LNCaP clone FGC (cell line): Measurements from ENCODE around the gene VIM.

Source experiments
- DNase-seq: peaks from one replicate; pipeline ENCODE4 v3.0.0-alpha.2; 2011; ENCODE audit warnings: low read depth
- H3K4me3 ChIP-seq: 2 replicates; pipeline ENCODE4 v1.5.1; 2011; ENCODE audit warnings: mild to moderate bottlenecking, low read depth, low read length, control low read depth
- CTCF ChIP-seq: IDR thresholded peaks from 2 replicates; pipeline ENCODE4 v1.5.1; 2012; ENCODE audit warnings: mild to moderate bottlenecking; ENCODE audit not compliant: control insufficient read depth, insufficient read depth; ENCODE audit errors: extremely low read depth

VIM gene

GRCh38 chr10:17217631-17218232 lies 10.3 kb upstream of the VIM start:
- no peak for TF ChIP-seq CTCF
- H3K4me3 ChIP-seq: no peak overlapping the region
- DNase-seq: no peak

DNA sequence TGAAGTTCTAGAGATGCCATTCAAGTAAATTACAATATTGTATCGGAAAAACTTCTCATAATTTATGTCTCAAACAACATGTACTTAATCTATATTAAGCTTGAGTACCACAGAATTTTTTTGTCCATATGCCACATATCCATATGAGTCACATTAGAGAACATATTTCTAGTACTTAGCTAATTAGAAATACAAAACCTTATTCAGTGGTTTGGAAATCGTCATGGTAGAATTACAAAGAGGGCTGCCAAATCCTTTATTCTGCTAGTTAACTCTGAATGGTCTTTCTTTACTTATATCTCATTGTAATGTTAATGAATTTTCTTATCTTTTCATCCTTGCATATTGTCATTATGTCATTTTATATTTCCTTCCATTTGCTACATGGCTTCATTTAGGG lies 9.0 kb upstream of the VIM start:
- no peak for DNase-seq
- no peak for TF ChIP-seq CTCF

GRCh38 chr10:17220652-17221100 lies 7.4 kb upstream of the VIM start:
- peak; percentile 86 for DNase-seq
- no peak for TF ChIP-seq CTCF

More for the DNA sequence above, 9.0 kb upstream of the VIM start:
- H3K4me3 ChIP-seq: no peak overlapping the region

GRCh38 chr10:17222329-17222728 lies 5.7 kb upstream of the VIM start:
- DNase-seq: no peak
- H3K4me3 ChIP-seq: no peak overlapping the region
- no peak for TF ChIP-seq CTCF

More at GRCh38 chr10:17220652-17221100, 7.4 kb upstream of the VIM start:
- H3K4me3 ChIP-seq: no peak overlapping the region

- no peak for TF ChIP-seq CTCF
- H3K4me3 ChIP-seq: no peak overlapping the region
- no peak for DNase-seq
Observed at GRCh38 chr10:17225808-17226207, 2.2 kb upstream of the VIM start.

- no peak for TF ChIP-seq CTCF
- DNase-seq: no peak
- no peak overlapping the region for H3K4me3 ChIP-seq
Observed at GRCh38 chr10:17226891-17227303, 1.1 kb upstream of the VIM start.
